Measurements from ENCODE around the gene MAP3K13.

MAP3K13 gene

DNA sequence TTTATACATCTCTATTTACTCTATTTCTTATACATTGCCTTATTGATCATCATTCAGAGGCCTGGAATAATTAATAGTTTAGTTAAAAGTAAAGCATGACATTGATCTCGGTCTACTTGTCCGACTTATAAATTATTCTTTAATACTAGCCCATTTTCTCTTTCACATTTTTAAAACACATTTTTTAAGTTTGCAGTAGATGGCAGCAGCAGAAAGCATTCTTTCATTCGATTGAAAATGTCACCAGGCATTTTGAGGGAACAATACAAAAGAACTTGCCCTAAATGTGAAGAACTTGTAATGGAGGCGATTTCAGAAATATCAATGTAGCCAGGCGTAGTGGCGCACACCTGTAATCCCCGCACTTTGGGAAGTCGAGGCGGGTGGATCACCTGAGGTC, 15.5 kb upstream of the MAP3K13 start:
- Histone ChIP-seq H3K36me3 (ENCODE audit: insufficient read depth, low read length) (no peaks in the 10 kb centered on the region), H3K4me3 (ENCODE audit: low read length) (no peak overlapping the region), H3K4me1 (ENCODE audit: insufficient read depth, low read length) (no peaks in the 10 kb centered on the region), H3K27ac (ENCODE audit: low read depth, low read length) (no peak overlapping the region), H3K27me3 (ENCODE audit: insufficient read depth, low read length) (peaks cover 1% of the 10 kb centered on the region; the same call in 1 of the 2 replicates), H3K9me3 (ENCODE audit: insufficient read depth, low read depth, low read length) (no peaks in the 10 kb centered on the region), H3K9ac (ENCODE audit: low read depth, low read length) (no peak overlapping the region)
- 91% methylated on average over 9 of the region's 9 CpGs for WGBS

DNA sequence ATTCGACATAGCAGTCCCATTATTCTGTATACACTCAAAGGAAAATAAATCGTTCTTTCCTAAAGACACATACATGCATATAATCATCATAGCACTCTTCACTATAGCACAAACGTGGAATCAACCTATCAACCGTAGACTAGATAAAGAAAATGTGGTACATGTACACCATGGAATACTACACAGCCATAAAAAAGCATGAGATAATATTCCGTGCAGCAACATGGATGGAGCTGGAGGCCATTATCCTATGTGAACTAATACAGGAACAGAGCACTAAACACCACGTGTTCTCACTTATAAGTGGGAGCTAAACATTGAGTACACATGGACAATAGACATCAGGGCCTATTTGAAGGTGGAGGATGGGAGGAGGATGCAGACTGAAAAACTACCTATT, 12.1 kb upstream of the MAP3K13 start:
- Histone ChIP-seq H3K9ac (ENCODE audit: low read depth, low read length) (no peak overlapping the region), H3K4me1 (ENCODE audit: insufficient read depth, low read length) (no peaks in the 10 kb centered on the region), H3K36me3 (ENCODE audit: insufficient read depth, low read length) (no peaks in the 10 kb centered on the region), H3K27me3 (ENCODE audit: insufficient read depth, low read length) (peaks cover 27% of the 10 kb centered on the region), H3K27ac (ENCODE audit: low read depth, low read length) (no peak overlapping the region), H3K9me3 (ENCODE audit: insufficient read depth, low read depth, low read length) (no peaks in the 10 kb centered on the region), H3K4me3 (ENCODE audit: low read length) (no peak overlapping the region)
- 91% methylated on average over 6 of the region's 6 CpGs for WGBS

GRCh38 chr3:185351396-185351795, 11.5 kb upstream of the MAP3K13 start:
- Histone ChIP-seq H3K9ac (ENCODE audit: low read depth, low read length) (no peak overlapping the region), H3K4me1 (ENCODE audit: insufficient read depth, low read length) (no peaks in the 10 kb centered on the region), H3K27ac (ENCODE audit: low read depth, low read length) (no peak overlapping the region), H3K27me3 (ENCODE audit: insufficient read depth, low read length) (peaks cover 32% of the 10 kb centered on the region), H3K36me3 (ENCODE audit: insufficient read depth, low read length) (no peaks in the 10 kb centered on the region), H3K9me3 (ENCODE audit: insufficient read depth, low read depth, low read length) (no peaks in the 10 kb centered on the region), H3K4me3 (ENCODE audit: low read length) (no peak overlapping the region)
- WGBS: 91% methylated on average over 1 of the region's 2 CpGs

- Histone ChIP-seq H3K4me1 (ENCODE audit: insufficient read depth, low read length) (no peaks in the 10 kb centered on the region), H3K9me3 (ENCODE audit: insufficient read depth, low read depth, low read length) (no peaks in the 10 kb centered on the region), H3K27ac (ENCODE audit: low read depth, low read length) (no peak overlapping the region), H3K36me3 (ENCODE audit: insufficient read depth, low read length) (no peaks in the 10 kb centered on the region), H3K27me3 (ENCODE audit: insufficient read depth, low read length) (peaks cover 46% of the 10 kb centered on the region), H3K9ac (ENCODE audit: low read depth, low read length) (no peak overlapping the region), H3K4me3 (ENCODE audit: low read length) (no peak overlapping the region)
- WGBS: 93% methylated on average over 5 of the region's 5 CpGs
Observed at GRCh38 chr3:185353225-185353624, 9.7 kb upstream of the MAP3K13 start.

- no peak overlapping the region for H3K27ac ChIP-seq (ENCODE audit: low read depth, low read length)
- no peak overlapping the region for H3K9ac ChIP-seq (ENCODE audit: low read depth, low read length)
- no peaks in the 10 kb centered on the region for H3K36me3 ChIP-seq (ENCODE audit: insufficient read depth, low read length)
- no peaks in the 10 kb centered on the region for H3K4me1 ChIP-seq (ENCODE audit: insufficient read depth, low read length)
- H3K27me3 ChIP-seq (ENCODE audit: insufficient read depth, low read length): peaks cover 47% of the 10 kb centered on the region
- H3K4me3 ChIP-seq (ENCODE audit: low read length): no peak overlapping the region
- no peaks in the 10 kb centered on the region for H3K9me3 ChIP-seq (ENCODE audit: insufficient read depth, low read depth, low read length)
- WGBS: 33% methylated on average over 12 of the region's 13 CpGs
Observed at GRCh38 chr3:185353823-185354614, 8.9 kb upstream of the MAP3K13 start.

DNA sequence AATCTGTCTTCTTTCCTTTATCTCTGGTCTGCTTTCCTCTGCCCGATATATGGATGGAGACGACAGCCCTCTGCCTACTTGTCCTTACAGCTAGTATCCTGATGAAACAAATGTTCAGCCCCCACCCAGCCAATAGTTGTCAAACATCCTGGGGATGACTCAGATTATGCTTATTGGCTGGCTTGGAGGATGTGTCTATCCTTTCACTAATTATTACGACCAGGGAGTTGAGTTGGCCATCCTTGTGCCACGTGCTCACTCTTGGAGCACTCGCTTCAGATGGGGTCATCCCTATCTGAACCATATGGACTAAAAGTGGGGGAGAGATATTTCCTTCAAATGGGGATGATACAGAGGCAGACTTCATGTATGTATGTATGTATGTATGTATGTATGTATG, 6.4 kb upstream of the MAP3K13 start:
- Histone ChIP-seq H3K9ac (ENCODE audit: low read depth, low read length) (no peak overlapping the region), H3K36me3 (ENCODE audit: insufficient read depth, low read length) (no peaks in the 10 kb centered on the region)
- WGBS: 87% methylated on average over 5 of the region's 5 CpGs

GRCh38 chr3:185361920-185362319, 1.0 kb upstream of the MAP3K13 start:
- Histone ChIP-seq H3K9ac (ENCODE audit: low read depth, low read length) (no peak overlapping the region), H3K9me3 (ENCODE audit: insufficient read depth, low read depth, low read length) (no peaks in the 10 kb centered on the region)

More for the DNA sequence above, 6.4 kb upstream of the MAP3K13 start:
- H3K9me3 ChIP-seq (ENCODE audit: insufficient read depth, low read depth, low read length): no peaks in the 10 kb centered on the region
- H3K27ac ChIP-seq (ENCODE audit: low read depth, low read length): no peak overlapping the region
- no peak overlapping the region for H3K4me3 ChIP-seq (ENCODE audit: low read length)
- H3K27me3 ChIP-seq (ENCODE audit: insufficient read depth, low read length): peaks cover 49% of the 10 kb centered on the region
- H3K4me1 ChIP-seq (ENCODE audit: insufficient read depth, low read length): no peaks in the 10 kb centered on the region

GRCh38 chr3:185363662-185364203, 797 bp downstream of the MAP3K13 start:
- H3K36me3 ChIP-seq (ENCODE audit: insufficient read depth, low read length): no peaks in the 10 kb centered on the region
- no peaks in the 10 kb centered on the region for H3K9me3 ChIP-seq (ENCODE audit: insufficient read depth, low read depth, low read length)
- H3K27ac ChIP-seq (ENCODE audit: low read depth, low read length): no peak overlapping the region
- WGBS: 17% methylated on average over 5 of the region's 8 CpGs
- H3K4me1 ChIP-seq (ENCODE audit: insufficient read depth, low read length): no peaks in the 10 kb centered on the region; the same call in 1 of the 2 replicates
- H3K9ac ChIP-seq (ENCODE audit: low read depth, low read length): no peak overlapping the region
- peak overlapping the region; percentile 65 for H3K4me3 ChIP-seq (ENCODE audit: low read length)
- H3K27me3 ChIP-seq (ENCODE audit: insufficient read depth, low read length): peaks cover 33% of the 10 kb centered on the region

More at GRCh38 chr3:185361920-185362319, 1.0 kb upstream of the MAP3K13 start:
- Histone ChIP-seq H3K27me3 (ENCODE audit: insufficient read depth, low read length) (peaks cover 43% of the 10 kb centered on the region), H3K4me1 (ENCODE audit: insufficient read depth, low read length) (no peaks in the 10 kb centered on the region; the same call in 1 of the 2 replicates), H3K4me3 (ENCODE audit: low read length) (no peak overlapping the region), H3K27ac (ENCODE audit: low read depth, low read length) (no peak overlapping the region), H3K36me3 (ENCODE audit: insufficient read depth, low read length) (no peaks in the 10 kb centered on the region)
- WGBS: 100% methylated on average over 2 of the region's 2 CpGs

DNA sequence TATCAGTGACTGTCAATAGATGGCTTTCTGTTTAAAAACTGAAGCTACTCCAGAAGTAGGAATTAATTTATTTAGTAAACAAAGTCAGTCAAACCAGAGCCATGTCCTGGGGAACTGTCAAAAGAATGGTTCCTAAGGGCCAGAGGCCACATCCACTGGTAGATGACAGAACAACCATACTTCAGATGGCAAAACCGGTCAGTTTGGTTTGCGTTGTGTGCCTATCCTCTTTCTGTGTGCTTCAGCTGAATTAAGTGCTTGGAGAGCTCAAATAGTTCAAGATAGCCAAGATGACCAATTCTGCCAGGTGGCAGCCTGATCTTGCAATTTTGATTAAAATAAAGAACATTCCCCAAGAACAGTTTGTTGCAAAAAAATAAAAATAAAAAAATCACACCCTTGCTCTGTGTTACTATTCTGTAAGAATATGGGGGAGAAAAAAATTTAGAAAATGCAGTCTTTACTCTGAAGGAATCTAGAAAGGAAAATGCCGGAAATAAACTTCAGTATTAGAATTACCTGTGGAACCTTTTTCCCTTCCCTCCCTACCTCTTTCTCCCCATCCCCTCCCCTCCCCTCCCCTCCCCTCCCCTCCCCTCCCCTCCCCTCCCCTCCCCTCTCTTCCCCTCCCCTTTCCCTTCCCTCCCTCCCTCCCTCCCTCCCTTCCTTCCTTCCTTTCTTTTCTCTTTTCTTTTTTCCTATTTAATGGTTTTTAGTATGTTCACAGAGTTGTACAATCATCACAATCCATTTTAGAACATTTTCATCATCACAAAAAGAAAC, 2.5 kb downstream of the MAP3K13 start:
- no peaks in the 10 kb centered on the region for H3K9me3 ChIP-seq (ENCODE audit: insufficient read depth, low read depth, low read length)
- H3K27ac ChIP-seq (ENCODE audit: low read depth, low read length): no peak overlapping the region
- no peak overlapping the region for H3K4me3 ChIP-seq (ENCODE audit: low read length)
- H3K27me3 ChIP-seq (ENCODE audit: insufficient read depth, low read length): peaks cover 31% of the 10 kb centered on the region
- WGBS: 88% methylated on average over 2 of the region's 3 CpGs
- no peak overlapping the region for H3K9ac ChIP-seq (ENCODE audit: low read depth, low read length)
- H3K36me3 ChIP-seq (ENCODE audit: insufficient read depth, low read length): no peaks in the 10 kb centered on the region
- no peaks in the 10 kb centered on the region; the same call in 1 of the 2 replicates for H3K4me1 ChIP-seq (ENCODE audit: insufficient read depth, low read length)

- WGBS: 90% methylated on average over 1 of the region's 1 CpG
- Histone ChIP-seq H3K4me3 (ENCODE audit: low read length) (no peak overlapping the region), H3K9ac (ENCODE audit: low read depth, low read length) (no peak overlapping the region), H3K27me3 (ENCODE audit: insufficient read depth, low read length) (peaks cover 31% of the 10 kb centered on the region), H3K9me3 (ENCODE audit: insufficient read depth, low read depth, low read length) (no peaks in the 10 kb centered on the region), H3K36me3 (ENCODE audit: insufficient read depth, low read length) (no peaks in the 10 kb centered on the region), H3K4me1 (ENCODE audit: insufficient read depth, low read length) (no peaks in the 10 kb centered on the region; the same call in 1 of the 2 replicates), H3K27ac (ENCODE audit: low read depth, low read length) (no peak overlapping the region)
Observed at GRCh38 chr3:185366074-185366335, 3.1 kb downstream of the MAP3K13 start.

DNA sequence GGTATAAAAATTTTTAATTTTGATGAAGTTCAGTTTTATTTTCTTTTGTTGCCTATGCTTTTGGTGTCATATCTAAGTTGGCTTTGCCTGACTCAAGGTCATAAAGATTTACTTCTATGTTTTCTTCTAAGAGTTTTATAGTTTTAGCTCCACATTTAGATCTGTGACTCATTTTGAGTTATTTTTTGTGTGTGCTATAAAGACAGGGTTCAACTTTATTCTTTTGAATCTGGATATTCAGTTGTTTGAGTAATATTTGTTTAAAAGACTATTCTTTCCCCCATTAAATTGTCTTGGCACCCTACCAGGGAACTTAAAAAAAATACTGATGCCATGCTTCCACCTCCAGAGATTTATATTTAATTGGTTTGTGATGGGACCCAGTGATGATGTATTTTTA, 4.0 kb downstream of the MAP3K13 start:
- Histone ChIP-seq H3K4me3 (ENCODE audit: low read length) (no peak overlapping the region), H3K4me1 (ENCODE audit: insufficient read depth, low read length) (peaks cover 8% of the 10 kb centered on the region; the same call in 1 of the 2 replicates), H3K27ac (ENCODE audit: low read depth, low read length) (no peak overlapping the region), H3K9ac (ENCODE audit: low read depth, low read length) (no peak overlapping the region), H3K36me3 (ENCODE audit: insufficient read depth, low read length) (no peaks in the 10 kb centered on the region), H3K27me3 (ENCODE audit: insufficient read depth, low read length) (peaks cover 31% of the 10 kb centered on the region), H3K9me3 (ENCODE audit: insufficient read depth, low read depth, low read length) (no peaks in the 10 kb centered on the region)
